ENCODE results near the gene TLX2. TPM values are rescaled to one million over a fixed set of nuclear protein-coding genes. Genes with fewer than 3 reads are reported as not detected.
A peak's percentile ranks its signal among the peaks of the same experiment; 100 is the strongest.

The TLX2 gene
- total and polyA plus RNA-seq, 2 of the 13 experiments (the other 11 are each of a cell fraction or from before 2014, with no cell fraction given) = 0.05 to 0.20 TPM

DNA sequence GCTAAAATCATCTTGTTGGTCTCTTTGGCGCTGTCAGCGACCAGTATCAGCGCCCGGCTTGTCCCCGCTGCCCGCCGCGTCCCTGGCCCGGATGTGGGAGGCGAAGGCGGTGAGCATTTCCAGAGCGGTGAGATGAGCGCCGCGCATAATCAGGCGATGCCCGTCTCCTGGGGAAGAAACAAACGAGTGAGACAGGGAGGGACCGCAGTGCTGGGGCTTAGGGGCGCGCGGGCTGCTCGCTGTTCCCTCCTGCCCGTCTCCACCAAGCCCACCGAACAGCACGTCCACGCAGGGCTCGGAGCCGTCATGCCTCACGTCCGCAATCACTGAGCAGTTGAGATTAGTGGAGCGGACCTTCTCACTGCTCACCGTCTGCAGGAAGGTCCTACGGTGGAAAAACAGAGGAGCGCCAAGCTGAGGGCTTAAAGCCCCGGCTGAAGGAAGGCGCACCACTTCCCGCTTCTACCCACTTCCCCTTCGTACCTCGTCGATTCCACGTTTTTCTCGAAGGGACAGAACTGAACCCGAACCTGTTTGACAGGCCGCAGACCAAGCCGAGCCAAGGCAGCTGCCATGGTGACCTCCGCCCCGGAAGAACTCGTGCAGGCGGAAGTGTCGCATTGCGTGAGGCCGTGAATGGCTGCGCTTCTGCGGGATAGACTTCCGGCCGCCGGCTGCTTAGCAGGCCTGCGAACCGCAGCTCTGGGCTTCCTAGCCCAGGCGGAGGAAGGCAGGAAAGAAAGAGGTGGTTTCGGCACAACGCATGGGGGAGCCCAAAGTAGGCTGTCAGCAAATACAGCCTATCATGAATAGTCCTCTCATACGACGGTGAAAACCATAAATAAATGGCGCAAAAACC is 41.9 kb upstream of the TLX2 start, which contains the start of gene MRPL53 (continued):
- TF ChIP-seq, protein P1, sequence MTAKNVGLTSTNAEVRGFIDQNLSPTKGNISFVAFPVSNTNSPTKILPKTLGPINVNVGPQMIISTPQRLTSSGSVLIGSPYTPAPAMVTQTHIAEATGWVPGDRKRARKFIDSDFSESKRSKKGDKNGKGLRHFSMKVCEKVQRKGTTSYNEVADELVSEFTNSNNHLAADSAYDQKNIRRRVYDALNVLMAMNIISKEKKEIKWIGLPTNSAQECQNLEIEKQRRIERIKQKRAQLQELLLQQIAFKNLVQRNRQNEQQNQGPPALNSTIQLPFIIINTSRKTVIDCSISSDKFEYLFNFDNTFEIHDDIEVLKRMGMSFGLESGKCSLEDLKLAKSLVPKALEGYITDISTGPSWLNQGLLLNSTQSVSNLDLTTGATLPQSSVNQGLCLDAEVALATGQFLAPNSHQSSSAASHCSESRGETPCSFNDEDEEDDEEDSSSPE (CRISPR knock-in tag; IDR thresholded peaks at IDR 0.05) = no peak; the same call in none of the 2 replicates
- TF ChIP-seq ZKSCAN5 (CRISPR knock-in tag; IDR thresholded peaks at IDR 0.05) = 0 out of 2 replicates have a peak, but pooled peaks have one; percentile 50
- no peak for TF ChIP-seq SMC3 (IDR thresholded peaks at IDR 0.05; ENCODE audit: low read length)
- peak; percentile 26; the same call in 1 of the 2 replicates for TF ChIP-seq ZNF660 (CRISPR knock-in tag; IDR thresholded peaks at IDR 0.05; ENCODE audit: borderline replicate concordance, low read depth)
- TF ChIP-seq ZNF256 (CRISPR knock-in tag; conservative IDR thresholded peaks at IDR 0.05) = peak; percentile 85; the same call in 1 of the 2 replicates
- TF ChIP-seq MED8 (CRISPR knock-in tag; IDR thresholded peaks at IDR 0.05; ENCODE audit: insufficient replicate concordance) = peak; percentile 90
- TF ChIP-seq ZBTB40 (IDR thresholded peaks at IDR 0.05) = peak; percentile 95
- TF ChIP-seq ZBTB40 (CRISPR knock-in tag; IDR thresholded peaks at IDR 0.05) = peak; percentile 89
- no peak for TF ChIP-seq ARNT (IDR thresholded peaks at IDR 0.05)
- peak; percentile 97 for TF ChIP-seq ZNF333 (CRISPR knock-in tag; IDR thresholded peaks at IDR 0.05; ENCODE audit: borderline replicate concordance)
- peak; percentile 99 for TF ChIP-seq KDM5A (IDR thresholded peaks at IDR 0.05; ENCODE audit: borderline replicate concordance, low read length)
- TF ChIP-seq ZNF337 (CRISPR knock-in tag; IDR thresholded peaks at IDR 0.05; ENCODE audit: borderline replicate concordance, low read depth) = peak; percentile 94; the same call in 1 of the 2 replicates
- peak; percentile 61; the same call in 1 of the 2 replicates for TF ChIP-seq HNRNPL (IDR thresholded peaks at IDR 0.05; ENCODE audit: low read depth, low read length)
- peak; percentile 87 for TF ChIP-seq RELA (CRISPR knock-in tag; IDR thresholded peaks at IDR 0.05)
- peak; percentile 87; the same call in 1 of the 3 replicates for TF ChIP-seq MXI1 (IDR thresholded peaks at IDR 0.05; ENCODE audit: borderline replicate concordance, low read depth, low read length)
- peak; percentile 88; the same call in 1 of the 2 replicates for TF ChIP-seq TP53 (CRISPR knock-in tag; conservative IDR thresholded peaks at IDR 0.05)
- peak; percentile 95 for TF ChIP-seq EED (CRISPR knock-in tag; IDR thresholded peaks at IDR 0.05)
- peak; percentile 86; the same call in 1 of the 2 replicates for TF ChIP-seq MZF1 (CRISPR knock-in tag; IDR thresholded peaks at IDR 0.05; ENCODE audit: borderline replicate concordance)

Data from HepG2 (cell line).